ENCODE results near the gene ANKMY1. TPM values are rescaled to one million over a fixed set of nuclear protein-coding genes. Genes with fewer than 3 reads are reported as not detected.

The ANKMY1 gene
- total RNA-seq, 1 experiment from 2014 or later = 28.3 TPM

DNA sequence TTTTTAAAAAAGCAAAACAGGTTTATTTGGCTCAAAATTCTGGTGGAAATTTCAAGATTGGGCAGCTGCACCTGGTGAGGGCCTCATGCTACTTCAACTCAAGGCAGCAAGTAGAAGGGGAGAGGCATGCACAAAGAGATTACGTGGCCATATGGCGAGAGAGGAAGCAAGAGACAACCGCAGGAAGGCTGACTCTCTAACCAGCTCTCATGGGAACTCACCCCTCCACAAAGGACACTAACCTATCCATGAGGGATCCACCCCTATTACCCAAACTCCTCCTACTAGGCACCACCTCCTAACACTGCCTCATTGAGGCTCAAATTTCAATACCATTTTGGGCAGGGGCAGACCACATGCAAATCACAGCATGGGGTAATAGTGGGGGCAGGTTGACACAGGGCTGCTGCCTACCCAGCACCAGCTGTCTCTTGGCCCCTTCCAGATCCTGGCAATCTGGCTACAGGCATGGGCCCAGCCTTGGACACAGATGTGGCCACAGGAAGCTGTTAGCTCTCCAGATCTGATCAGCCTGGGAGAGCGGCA is 26.8 kb upstream of the ANKMY1 start:
- ATAC-seq = no peak

More for the DNA sequence above, 26.8 kb upstream of the ANKMY1 start:
- Histone ChIP-seq H3K27me3 (ENCODE audit: insufficient read depth, low read length) (no peaks in the 10 kb centered on the region), H3K27ac (ENCODE audit: low read depth, low read length) (peak overlapping the region; percentile 85), H3K79me2 (ENCODE audit: insufficient read depth, low read length) (peaks cover 84% of the 10 kb centered on the region), H4K20me1 (ENCODE audit: insufficient read depth) (no peaks in the 10 kb centered on the region), H3K4me2 (ENCODE audit: low read length) (peak overlapping the region; percentile 96), H3K36me3 (ENCODE audit: control insufficient read depth in 1 of 2, insufficient read depth in 2 of 2, low read length in 2 of 2) (peaks cover 0 to 2% of the 10 kb centered on the region in 2 experiments; a peak in 1 of 4 replicates), H2AFZ (ENCODE audit: low read depth, low read length, poor library complexity, severe bottlenecking) (no peak overlapping the region), H3K9ac (ENCODE audit: low read length) (peak overlapping the region; percentile 91), H3K9me2 (ENCODE audit: insufficient read depth) (no peaks in the 10 kb centered on the region), H3K4me1 (ENCODE audit: control insufficient read depth in 1 of 2, insufficient read depth in 2 of 2, low read length in 2 of 2) (peaks cover 46 to 65% of the 10 kb centered on the region in 2 experiments), H3K4me3 (replicated peaks in 1 of 2; ENCODE audit: low read depth in 1 of 2, low read length in 2 of 2) (peak overlapping the region; percentile 98 to 99), H3K9me3 (ENCODE audit: control insufficient read depth in 1 of 2, insufficient read depth in 1 of 2, low read depth in 1 of 2, low read length in 2 of 2) (no peaks in the 10 kb centered on the region)
- TF ChIP-seq SRF (IDR thresholded peaks at IDR 0.05; ENCODE audit: low read depth) (no peak), EZH2phosphoT487 (IDR thresholded peaks at IDR 0.05; ENCODE audit: borderline replicate concordance) (no peak), POLR2AphosphoS5 (IDR thresholded peaks at IDR 0.05; ENCODE audit: low read depth, low read length) (no peak), CEBPB (IDR thresholded peaks at IDR 0.05; ENCODE audit: low read depth) (no peak), ZFX (IDR thresholded peaks at IDR 0.05) (no peak), POLR2A (IDR thresholded peaks at IDR 0.05; ENCODE audit: borderline replicate concordance, extremely low read depth, insufficient read depth, insufficient read length) (no peak), EGR1 (IDR thresholded peaks at IDR 0.05; ENCODE audit: low read depth) (no peak), TCF7L2 (IDR thresholded peaks at IDR 0.05; ENCODE audit: borderline replicate concordance, extremely low read depth, insufficient read depth, insufficient read length) (no peak), YY1 (IDR thresholded peaks at IDR 0.05; ENCODE audit: extremely low read depth, insufficient replicate concordance, low read depth, low read length) (no peak), RAD21 (IDR thresholded peaks at IDR 0.05; ENCODE audit: low read depth) (no peak), ELF1 (IDR thresholded peaks at IDR 0.05; ENCODE audit: borderline replicate concordance, low read depth) (no peak)
- TF ChIP-seq, protein P1, sequence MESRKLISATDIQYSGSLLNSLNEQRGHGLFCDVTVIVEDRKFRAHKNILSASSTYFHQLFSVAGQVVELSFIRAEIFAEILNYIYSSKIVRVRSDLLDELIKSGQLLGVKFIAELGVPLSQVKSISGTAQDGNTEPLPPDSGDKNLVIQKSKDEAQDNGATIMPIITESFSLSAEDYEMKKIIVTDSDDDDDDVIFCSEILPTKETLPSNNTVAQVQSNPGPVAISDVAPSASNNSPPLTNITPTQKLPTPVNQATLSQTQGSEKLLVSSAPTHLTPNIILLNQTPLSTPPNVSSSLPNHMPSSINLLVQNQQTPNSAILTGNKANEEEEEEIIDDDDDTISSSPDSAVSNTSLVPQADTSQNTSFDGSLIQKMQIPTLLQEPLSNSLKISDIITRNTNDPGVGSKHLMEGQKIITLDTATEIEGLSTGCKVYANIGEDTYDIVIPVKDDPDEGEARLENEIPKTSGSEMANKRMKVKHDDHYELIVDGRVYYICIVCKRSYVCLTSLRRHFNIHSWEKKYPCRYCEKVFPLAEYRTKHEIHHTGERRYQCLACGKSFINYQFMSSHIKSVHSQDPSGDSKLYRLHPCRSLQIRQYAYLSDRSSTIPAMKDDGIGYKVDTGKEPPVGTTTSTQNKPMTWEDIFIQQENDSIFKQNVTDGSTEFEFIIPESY (IDR thresholded peaks at IDR 0.05; ENCODE audit: extremely low read depth, insufficient replicate concordance, low read length) = no peak
- TF ChIP-seq, protein P2, sequence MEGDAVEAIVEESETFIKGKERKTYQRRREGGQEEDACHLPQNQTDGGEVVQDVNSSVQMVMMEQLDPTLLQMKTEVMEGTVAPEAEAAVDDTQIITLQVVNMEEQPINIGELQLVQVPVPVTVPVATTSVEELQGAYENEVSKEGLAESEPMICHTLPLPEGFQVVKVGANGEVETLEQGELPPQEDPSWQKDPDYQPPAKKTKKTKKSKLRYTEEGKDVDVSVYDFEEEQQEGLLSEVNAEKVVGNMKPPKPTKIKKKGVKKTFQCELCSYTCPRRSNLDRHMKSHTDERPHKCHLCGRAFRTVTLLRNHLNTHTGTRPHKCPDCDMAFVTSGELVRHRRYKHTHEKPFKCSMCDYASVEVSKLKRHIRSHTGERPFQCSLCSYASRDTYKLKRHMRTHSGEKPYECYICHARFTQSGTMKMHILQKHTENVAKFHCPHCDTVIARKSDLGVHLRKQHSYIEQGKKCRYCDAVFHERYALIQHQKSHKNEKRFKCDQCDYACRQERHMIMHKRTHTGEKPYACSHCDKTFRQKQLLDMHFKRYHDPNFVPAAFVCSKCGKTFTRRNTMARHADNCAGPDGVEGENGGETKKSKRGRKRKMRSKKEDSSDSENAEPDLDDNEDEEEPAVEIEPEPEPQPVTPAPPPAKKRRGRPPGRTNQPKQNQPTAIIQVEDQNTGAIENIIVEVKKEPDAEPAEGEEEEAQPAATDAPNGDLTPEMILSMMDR (IDR thresholded peaks at IDR 0.05 in 2 of 3, conservative IDR thresholded peaks at IDR 0.05 in 1 of 3; ENCODE audit: borderline replicate concordance in 1 of 3, insufficient read depth in 1 of 3, low read depth in 2 of 3, low read length in 2 of 3) = no peak
- ChIA-PET CTCF (interaction anchor here (0.8 kb wide), 1 partner anchor 19 kb away, joined by 3 read pairs; no protein-coding TSS in a partner anchor), RAD21 (ENCODE audit: low non-redundant PET in 1 of 2, low total read pairs in 2 of 2, uncharacterized antibody in 2 of 2, unreplicated experiment in 2 of 2) (no interaction called here), POLR2A (interaction anchor here (3.5 kb wide), 1 partner anchor 18 kb away, joined by 23 read pairs; no protein-coding TSS in a partner anchor)
- no peak for DNase-seq (ENCODE audit: low read depth, low spot score)
- intact Hi-C loops (cut with micrococcal nuclease) = no loop called here
- no TSS peak for BruUV-seq (replicated peaks)

All from HCT116 (cell line).